ENCODE results near the gene LDLRAD4.

DNA sequence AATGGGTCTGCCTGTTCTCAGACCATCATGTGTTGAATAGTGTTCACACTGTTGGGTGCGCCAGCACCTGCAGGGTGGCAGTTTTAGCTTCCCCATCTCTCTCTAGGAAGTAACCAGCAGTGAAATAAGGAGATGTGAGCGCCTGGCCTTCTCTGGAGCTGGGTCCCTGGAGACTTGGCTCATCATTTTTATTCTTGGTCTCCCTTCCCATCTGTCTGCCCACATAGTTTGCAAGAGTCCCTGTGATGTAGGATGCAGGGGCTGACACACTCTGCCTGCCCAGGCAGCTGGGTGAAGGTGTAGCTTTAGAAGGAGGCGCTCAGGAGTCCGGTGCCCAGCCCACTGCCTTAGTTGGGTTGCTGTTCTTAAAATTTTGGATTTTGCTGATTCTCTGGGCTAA lies 172.2 kb downstream of the LDLRAD4 start:
- TF ChIP-seq CTCF (IDR thresholded peaks at IDR 0.05), result no peak
- TF ChIP-seq POLR2A (IDR thresholded peaks at IDR 0.05), result no peak

All from lower leg skin (tissue), 3 donors.